Measurements from ENCODE around the gene TSHR. TPM values are rescaled to one million over a fixed set of nuclear protein-coding genes. Genes with fewer than 3 reads are reported as not detected.
A peak's percentile ranks its signal among the peaks of the same experiment; 100 is the strongest.

The TSHR gene
- total RNA-seq, 1 experiment from 2014 or later = not detected

- ChIA-PET CTCF (interaction anchor here (0.5 to 3.2 kb wide), 17 partner anchors 9 to 961 kb away, joined by 3 to 20 read pairs (median 4); partner anchors contain the start of gene TSHR), POLR2A (no interaction called here)
- DNase-seq (ENCODE audit: low spot score) = peak; percentile 84
- Mint-ChIP-seq H3K27me3 (ENCODE audit: low read depth) (no peaks in the 10 kb centered on the region; the same call in 1 of the 2 replicates), H3K27ac (no peak overlapping the region), H3K4me3 (no peak overlapping the region), H3K4me1 (peaks cover 4% of the 10 kb centered on the region), H3K36me3 (peaks cover 2% of the 10 kb centered on the region; the same call in 1 of the 2 replicates), H3K9me3 (peaks cover 4% of the 10 kb centered on the region)
- ATAC-seq = peak; percentile 99
- TF ChIP-seq GABPB1 (CRISPR knock-in tag; IDR thresholded peaks at IDR 0.05) = 0 out of 2 replicates have a peak, but pooled peaks have one; percentile 42
- TF ChIP-seq CTCF (IDR thresholded peaks at IDR 0.05) = peak; percentile 52; the same call in 1 of the 2 replicates
- TF ChIP-seq E2F1 (CRISPR knock-in tag; IDR thresholded peaks at IDR 0.05) = no peak
Observed at GRCh38 chr14:81164167-81164774, 208.8 kb downstream of the TSHR start.

GRCh38 chr14:81165188-81165587 is 209.8 kb downstream of the TSHR start:
- ATAC-seq = no peak
- no peak overlapping the region; the same call in 1 of the 2 replicates for H3K27ac Mint-ChIP-seq
- ChIA-PET CTCF (interaction anchor here (0.5 to 3.2 kb wide), 4 partner anchors 11 to 241 kb away, joined by 3 to 20 read pairs (median 5); partner anchors contain the start of gene TSHR), POLR2A (no interaction called here)
- no peak overlapping the region for H3K4me3 Mint-ChIP-seq
- TF ChIP-seq TEAD4 (CRISPR knock-in tag; IDR thresholded peaks at IDR 0.05) (no peak), ZNF232 (CRISPR knock-in tag; IDR thresholded peaks at IDR 0.05) (no peak), E2F4 (CRISPR knock-in tag; IDR thresholded peaks at IDR 0.05; ENCODE audit: borderline replicate concordance, low read depth) (no peak), ZNF416 (CRISPR knock-in tag; IDR thresholded peaks at IDR 0.05) (no peak), EMX1 (CRISPR knock-in tag; IDR thresholded peaks at IDR 0.05) (no peak), NFE2L1 (CRISPR knock-in tag; IDR thresholded peaks at IDR 0.05) (no peak)
- peaks cover 9% of the 10 kb centered on the region for H3K4me1 Mint-ChIP-seq
- no peaks in the 10 kb centered on the region; the same call in 1 of the 2 replicates for H3K27me3 Mint-ChIP-seq (ENCODE audit: low read depth)
- no peak for DNase-seq (ENCODE audit: low spot score)
- H3K9me3 Mint-ChIP-seq = no peaks in the 10 kb centered on the region
- no peaks in the 10 kb centered on the region for H3K36me3 Mint-ChIP-seq

GRCh38 chr14:81166121-81166520 is 210.7 kb downstream of the TSHR start:
- no peaks in the 10 kb centered on the region for H3K9me3 Mint-ChIP-seq
- CTCF ChIA-PET = interaction anchor here (3.2 kb wide), 1 partner anchor 170 kb away, joined by 20 read pairs; no protein-coding TSS in a partner anchor
- no peak for DNase-seq (ENCODE audit: low spot score)
- peaks cover 9% of the 10 kb centered on the region for H3K4me1 Mint-ChIP-seq
- H3K36me3 Mint-ChIP-seq = no peaks in the 10 kb centered on the region
- ATAC-seq = no peak
- POLR2A ChIA-PET = no interaction called here
- no peak overlapping the region for H3K27ac Mint-ChIP-seq
- H3K27me3 Mint-ChIP-seq (ENCODE audit: low read depth) = no peaks in the 10 kb centered on the region; the same call in 1 of the 2 replicates
- H3K4me3 Mint-ChIP-seq = no peak overlapping the region
- TF ChIP-seq ERG (CRISPR knock-in tag; IDR thresholded peaks at IDR 0.05) = no peak
- TF ChIP-seq AFF4 (CRISPR knock-in tag; IDR thresholded peaks at IDR 0.05; ENCODE audit: borderline replicate concordance) = no peak
- TF ChIP-seq KAT7 (CRISPR knock-in tag; IDR thresholded peaks at IDR 0.05; ENCODE audit: borderline replicate concordance) = no peak
- no peak for TF ChIP-seq OVOL2 (CRISPR knock-in tag; IDR thresholded peaks at IDR 0.05; ENCODE audit: borderline replicate concordance)
- no peak for TF ChIP-seq PRDM15 (CRISPR knock-in tag; IDR thresholded peaks at IDR 0.05)
- TF ChIP-seq FOXK1 (CRISPR knock-in tag; IDR thresholded peaks at IDR 0.05) = no peak
